Suprapubic skin (tissue), 4 donors: ENCODE data around the gene RPTOR.

Experiments used
- CTCF ChIP-seq, 2 donors: fragments of 200-600 bp in 1 of 2; fragments of 450-650 bp in 1 of 2; sonication (generic) in 1 of 2; IDR thresholded peaks; one replicate each; pipeline ENCODE4 v1.5.1; 2016 to 2019; ENCODE audit warnings: antibody characterized with exemption in 2 of 2, mild to moderate bottlenecking in 1 of 2, moderate library complexity in 1 of 2
- POLR2A ChIP-seq, 2 donors: fragments of 450-650 bp; IDR thresholded peaks; one replicate each; pipeline ENCODE4 v1.6.1; 2017; ENCODE audit warnings: antibody characterized with exemption in 2 of 2, mild to moderate bottlenecking in 2 of 2, moderate library complexity in 2 of 2
- POLR2AphosphoS5 ChIP-seq, 3 donors: sonication (generic); formaldehyde crosslinking; IDR thresholded peaks; one replicate each; pipeline ENCODE4 v1.6.1; 2017; ENCODE audit warnings: antibody characterized with exemption in 3 of 3

DNA sequence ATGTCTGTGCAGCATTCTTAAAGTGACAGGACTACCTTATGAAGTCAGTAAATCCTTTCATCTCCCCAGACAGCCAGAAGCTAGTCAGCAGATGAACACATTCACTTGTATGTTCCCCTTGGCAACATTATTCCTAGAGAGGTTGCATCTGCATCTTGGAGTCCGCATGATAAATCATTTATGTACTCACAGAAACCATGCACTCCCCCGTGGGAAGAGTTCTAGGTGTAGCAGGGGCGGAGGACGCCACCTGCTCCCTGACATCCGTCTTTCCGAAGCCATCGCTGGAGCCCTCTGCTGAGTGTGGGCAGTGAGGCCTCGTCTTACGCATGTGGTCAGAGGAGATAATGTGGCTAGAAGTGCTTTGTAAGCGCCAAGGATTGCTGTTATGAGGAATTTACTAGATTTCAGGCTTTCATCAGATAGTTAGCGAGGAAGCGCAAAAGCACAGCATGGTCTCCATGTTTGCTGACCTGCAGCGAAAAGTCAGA, 144.5 kb downstream of the RPTOR start:
- TF ChIP-seq CTCF (IDR thresholded peaks at IDR 0.05) (no peak), POLR2A (IDR thresholded peaks at IDR 0.05) (no peak), POLR2AphosphoS5 (IDR thresholded peaks at IDR 0.05) (no peak)
